ENCODE measurements around the gene PEAK3. TPM values are rescaled to one million over a fixed set of nuclear protein-coding genes. Genes with fewer than 3 reads are reported as not detected.

Gene PEAK3
- total and polyA plus RNA-seq, 10 of the 15 experiments (the other 5 are each of a cell fraction or from before 2014, with no cell fraction given), result 0.03 to 0.10 (median 0.05) TPM; not detected in 7

GRCh38 chr19:2315121-2315817 lies 33.3 kb upstream of the PEAK3 start:
- ChIA-PET SMC1A (ENCODE audit: uncharacterized antibody, unreplicated experiment) (interaction anchor here (0.9 to 2.2 kb wide), 5 partner anchors 44 to 160 kb away, joined by 3 to 14 read pairs (median 4); no protein-coding TSS in a partner anchor), RAD21 (ENCODE audit: unreplicated experiment) (interaction anchor here (1.9 kb wide), 1 partner anchor 160 kb away, joined by 5 read pairs; no protein-coding TSS in a partner anchor), CTCF (interaction anchor here (0.6 to 2.8 kb wide), 11 partner anchors 13 to 478 kb away, joined by 3 to 11 read pairs (median 5); partner anchors contain the start of genes LSM7 and SPPL2B), POLR2A (interaction anchor here (0.5 to 1.4 kb wide), 4 partner anchors 13 to 159 kb away, joined by 3 to 4 read pairs (median 3); partner anchors contain the start of gene LSM7)
- no peaks in the 10 kb centered on the region for H3K36me3 ChIP-seq (ENCODE audit: control insufficient read depth in 2 of 2, insufficient read depth in 2 of 2, low read length in 1 of 2)
- no TSS peak for BruUV-seq (replicated peaks)
- H3K9me3 ChIP-seq (replicated peaks; ENCODE audit: control insufficient read depth, insufficient read depth, low read length), result peaks cover 6% of the 10 kb centered on the region; the same call in 1 of the 3 replicates
- peaks cover 3% of the 10 kb centered on the region; the same call in 1 of the 2 replicates for H3K4me1 ChIP-seq (ENCODE audit: control insufficient read depth, insufficient read depth, low read length)
- ATAC-seq (no peak), FAIRE-seq (no peak), DNase-seq (ENCODE audit: low read depth, low spot score) (no peak)
- no peaks in the 10 kb centered on the region; a peak in 1 of 4 replicates for H3K27me3 ChIP-seq (replicated peaks in 1 of 2; ENCODE audit: control insufficient read depth in 2 of 2, insufficient read depth in 2 of 2, low read length in 1 of 2)
- in situ Hi-C loops (cut with MboI), result loop anchor here (5.0 kb wide), 1 partner anchor 83 kb away; no protein-coding TSS in a partner anchor
- 77% methylated on average over 7 of the region's 7 CpGs for WGBS (ENCODE audit: insufficient coverage, insufficient replicate concordance, low lambda C conversion rate, missing lambda C conversion rate)
- no peak overlapping the region for H3K27ac ChIP-seq (ENCODE audit: control insufficient read depth, insufficient read depth)
- no peaks in the 10 kb centered on the region for H3K79me2 ChIP-seq (ENCODE audit: control insufficient read depth, insufficient read depth, low read length)
- TF ChIP-seq, protein P1, sequence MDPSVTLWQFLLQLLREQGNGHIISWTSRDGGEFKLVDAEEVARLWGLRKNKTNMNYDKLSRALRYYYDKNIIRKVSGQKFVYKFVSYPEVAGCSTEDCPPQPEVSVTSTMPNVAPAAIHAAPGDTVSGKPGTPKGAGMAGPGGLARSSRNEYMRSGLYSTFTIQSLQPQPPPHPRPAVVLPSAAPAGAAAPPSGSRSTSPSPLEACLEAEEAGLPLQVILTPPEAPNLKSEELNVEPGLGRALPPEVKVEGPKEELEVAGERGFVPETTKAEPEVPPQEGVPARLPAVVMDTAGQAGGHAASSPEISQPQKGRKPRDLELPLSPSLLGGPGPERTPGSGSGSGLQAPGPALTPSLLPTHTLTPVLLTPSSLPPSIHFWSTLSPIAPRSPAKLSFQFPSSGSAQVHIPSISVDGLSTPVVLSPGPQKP (IDR thresholded peaks at IDR 0.05; ENCODE audit: low read depth, low read length), result no peak
- TF ChIP-seq, protein P2, sequence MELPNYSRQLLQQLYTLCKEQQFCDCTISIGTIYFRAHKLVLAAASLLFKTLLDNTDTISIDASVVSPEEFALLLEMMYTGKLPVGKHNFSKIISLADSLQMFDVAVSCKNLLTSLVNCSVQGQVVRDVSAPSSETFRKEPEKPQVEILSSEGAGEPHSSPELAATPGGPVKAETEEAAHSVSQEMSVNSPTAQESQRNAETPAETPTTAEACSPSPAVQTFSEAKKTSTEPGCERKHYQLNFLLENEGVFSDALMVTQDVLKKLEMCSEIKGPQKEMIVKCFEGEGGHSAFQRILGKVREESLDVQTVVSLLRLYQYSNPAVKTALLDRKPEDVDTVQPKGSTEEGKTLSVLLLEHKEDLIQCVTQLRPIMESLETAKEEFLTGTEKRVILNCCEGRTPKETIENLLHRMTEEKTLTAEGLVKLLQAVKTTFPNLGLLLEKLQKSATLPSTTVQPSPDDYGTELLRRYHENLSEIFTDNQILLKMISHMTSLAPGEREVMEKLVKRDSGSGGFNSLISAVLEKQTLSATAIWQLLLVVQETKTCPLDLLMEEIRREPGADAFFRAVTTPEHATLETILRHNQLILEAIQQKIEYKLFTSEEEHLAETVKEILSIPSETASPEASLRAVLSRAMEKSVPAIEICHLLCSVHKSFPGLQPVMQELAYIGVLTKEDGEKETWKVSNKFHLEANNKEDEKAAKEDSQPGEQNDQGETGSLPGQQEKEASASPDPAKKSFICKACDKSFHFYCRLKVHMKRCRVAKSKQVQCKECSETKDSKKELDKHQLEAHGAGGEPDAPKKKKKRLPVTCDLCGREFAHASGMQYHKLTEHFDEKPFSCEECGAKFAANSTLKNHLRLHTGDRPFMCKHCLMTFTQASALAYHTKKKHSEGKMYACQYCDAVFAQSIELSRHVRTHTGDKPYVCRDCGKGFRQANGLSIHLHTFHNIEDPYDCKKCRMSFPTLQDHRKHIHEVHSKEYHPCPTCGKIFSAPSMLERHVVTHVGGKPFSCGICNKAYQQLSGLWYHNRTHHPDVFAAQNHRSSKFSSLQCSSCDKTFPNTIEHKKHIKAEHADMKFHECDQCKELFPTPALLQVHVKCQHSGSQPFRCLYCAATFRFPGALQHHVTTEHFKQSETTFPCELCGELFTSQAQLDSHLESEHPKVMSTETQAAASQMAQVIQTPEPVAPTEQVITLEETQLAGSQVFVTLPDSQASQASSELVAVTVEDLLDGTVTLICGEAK (IDR thresholded peaks at IDR 0.05; ENCODE audit: borderline replicate concordance), result no peak
- TF ChIP-seq ZNF24 (IDR thresholded peaks at IDR 0.05) (no peak), RB1 (IDR thresholded peaks at IDR 0.05; ENCODE audit: borderline replicate concordance) (no peak), SP1 (IDR thresholded peaks at IDR 0.05; ENCODE audit: low read depth, low read length) (no peak), RAD51 (IDR thresholded peaks at IDR 0.05) (no peak), POU2F2 (IDR thresholded peaks at IDR 0.05; ENCODE audit: borderline replicate concordance, low read depth, low read length) (no peak), CHD4 (IDR thresholded peaks at IDR 0.05) (no peak), FOXM1 (IDR thresholded peaks at IDR 0.05; ENCODE audit: low read depth, low read length) (no peak), ZBED1 (IDR thresholded peaks at IDR 0.05; ENCODE audit: borderline replicate concordance) (no peak), SIN3A (IDR thresholded peaks at IDR 0.05; ENCODE audit: low read depth, low read length) (no peak), CEBPB (IDR thresholded peaks at IDR 0.05; ENCODE audit: borderline replicate concordance in 1 of 2, low read depth in 2 of 2, low read length in 2 of 2) (no peak), ZZZ3 (IDR thresholded peaks at IDR 0.05; ENCODE audit: control insufficient read depth, insufficient read length, low read depth) (no peak), EED (IDR thresholded peaks at IDR 0.05; ENCODE audit: low read depth) (no peak)
- TF ChIP-seq, protein P3, sequence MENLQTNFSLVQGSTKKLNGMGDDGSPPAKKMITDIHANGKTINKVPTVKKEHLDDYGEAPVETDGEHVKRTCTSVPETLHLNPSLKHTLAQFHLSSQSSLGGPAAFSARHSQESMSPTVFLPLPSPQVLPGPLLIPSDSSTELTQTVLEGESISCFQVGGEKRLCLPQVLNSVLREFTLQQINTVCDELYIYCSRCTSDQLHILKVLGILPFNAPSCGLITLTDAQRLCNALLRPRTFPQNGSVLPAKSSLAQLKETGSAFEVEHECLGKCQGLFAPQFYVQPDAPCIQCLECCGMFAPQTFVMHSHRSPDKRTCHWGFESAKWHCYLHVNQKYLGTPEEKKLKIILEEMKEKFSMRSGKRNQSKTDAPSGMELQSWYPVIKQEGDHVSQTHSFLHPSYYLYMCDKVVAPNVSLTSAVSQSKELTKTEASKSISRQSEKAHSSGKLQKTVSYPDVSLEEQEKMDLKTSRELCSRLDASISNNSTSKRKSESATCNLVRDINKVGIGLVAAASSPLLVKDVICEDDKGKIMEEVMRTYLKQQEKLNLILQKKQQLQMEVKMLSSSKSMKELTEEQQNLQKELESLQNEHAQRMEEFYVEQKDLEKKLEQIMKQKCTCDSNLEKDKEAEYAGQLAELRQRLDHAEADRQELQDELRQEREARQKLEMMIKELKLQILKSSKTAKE (IDR thresholded peaks at IDR 0.05; ENCODE audit: low read depth, poor library complexity, severe bottlenecking), result no peak
- no peak overlapping the region for H2AFZ ChIP-seq (ENCODE audit: control insufficient read depth, low read depth, low read length)
- no peaks in the 10 kb centered on the region for H4K20me1 ChIP-seq (ENCODE audit: control insufficient read depth, insufficient read depth)
- no peak overlapping the region for H3K9ac ChIP-seq (ENCODE audit: control insufficient read depth, insufficient read depth, low read length)
- H3K4me2 ChIP-seq (ENCODE audit: control insufficient read depth, insufficient read depth), result peak overlapping the region; percentile 5; the same call in 1 of the 2 replicates
- intact Hi-C loops (cut with micrococcal nuclease; ENCODE audit: unreplicated experiment), result no loop called here
- H3K4me3 ChIP-seq, result no peak overlapping the region
